HG03565 (cell line): ENCODE measurements around the gene CLCN3.
"Not testable (repeated sequence)": the region's sequence is repeated elsewhere in the genome, so short reads cannot be mapped to it uniquely, and the experiment has no call there.

Source experiments
- ATAC-seq: cut with Tn5 transposase; IDR thresholded peaks from one replicate; pipeline ENCODE4 v1.9.1; 2021; ENCODE audit warnings: mild to moderate bottlenecking, moderate library complexity; ENCODE audit not compliant: unreplicated experiment

Gene CLCN3

GRCh38 chr4:169766741-169767140, 146.4 kb downstream of the CLCN3 start:
- no peak for ATAC-seq

GRCh38 chr4:169768385-169768784, 148.0 kb downstream of the CLCN3 start:
- no peak for ATAC-seq

GRCh38 chr4:169770416-169770815, 150.0 kb downstream of the CLCN3 start:
- no peak for ATAC-seq

GRCh38 chr4:169771556-169772080, 151.2 kb downstream of the CLCN3 start:
- ATAC-seq: not testable (repeated sequence)
